HG02973 (cell line): ENCODE data around the gene RNASE4.
"Not testable (repeated sequence)": the region's sequence is repeated elsewhere in the genome, so short reads cannot be mapped to it uniquely, and the experiment has no call there.

ENCODE experiments used
- ATAC-seq: cut with Tn5 transposase; IDR thresholded peaks from one replicate; pipeline ENCODE4 v1.9.1; 2021; ENCODE audit warnings: moderate library complexity; ENCODE audit not compliant: unreplicated experiment

RNASE4 gene, protein sequence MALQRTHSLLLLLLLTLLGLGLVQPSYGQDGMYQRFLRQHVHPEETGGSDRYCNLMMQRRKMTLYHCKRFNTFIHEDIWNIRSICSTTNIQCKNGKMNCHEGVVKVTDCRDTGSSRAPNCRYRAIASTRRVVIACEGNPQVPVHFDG

DNA sequence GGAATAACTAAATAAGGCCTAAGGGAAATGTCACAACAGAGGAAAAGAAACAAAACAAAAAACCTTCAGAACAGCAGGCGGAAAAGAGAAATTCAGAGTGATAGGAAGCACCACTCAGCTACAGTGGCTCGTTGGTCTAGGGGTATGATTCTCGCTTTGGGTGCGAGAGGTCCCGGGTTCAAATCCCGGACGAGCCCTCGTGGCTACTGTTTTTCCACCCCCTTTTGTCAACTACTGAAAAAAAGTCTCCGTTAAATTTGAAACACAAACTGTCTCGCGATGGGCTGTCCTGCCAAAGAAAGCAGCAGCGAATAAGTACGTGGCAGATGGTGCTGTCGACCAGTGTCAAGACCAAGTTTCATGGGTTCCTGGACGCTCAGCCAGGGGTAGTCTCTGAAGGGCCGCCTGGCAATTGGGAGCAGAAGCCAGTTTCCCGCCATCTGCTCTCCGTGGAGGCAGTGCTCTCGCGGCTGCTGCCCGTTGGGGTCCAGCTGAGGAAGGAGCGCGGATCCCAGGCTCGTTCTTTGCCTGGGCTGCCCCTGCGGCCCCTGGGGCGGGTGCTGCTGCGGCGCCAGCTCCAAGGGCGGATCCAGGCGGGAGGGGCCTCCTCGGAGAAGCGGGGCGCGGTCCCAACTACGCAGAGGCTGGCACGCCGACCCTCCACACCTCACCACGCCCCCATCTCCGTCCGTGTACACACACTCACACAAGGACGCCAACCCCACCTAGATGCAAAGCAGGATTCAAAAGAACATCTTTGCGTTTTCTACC is at the start of gene RNASE4:
Gene RNASE4 (plus strand): TSS at position 670 of the 771 bp plus-strand sequence. CDS start 14,812 bp downstream, outside the sequence.
- ATAC-seq, result peak; percentile 26

- ATAC-seq, result no peak
Observed at GRCh38 chr14:20641591-20641990, 42.8 kb upstream of the RNASE4 start, which contains the start of gene OR6S1. Gene OR6S1 (minus strand): TSS chr14:20641691. CDS start chr14:20641691, 0 bp downstream.

GRCh38 chr14:20642182-20642581 is 42.2 kb upstream of the RNASE4 start:
- ATAC-seq, result no peak

DNA sequence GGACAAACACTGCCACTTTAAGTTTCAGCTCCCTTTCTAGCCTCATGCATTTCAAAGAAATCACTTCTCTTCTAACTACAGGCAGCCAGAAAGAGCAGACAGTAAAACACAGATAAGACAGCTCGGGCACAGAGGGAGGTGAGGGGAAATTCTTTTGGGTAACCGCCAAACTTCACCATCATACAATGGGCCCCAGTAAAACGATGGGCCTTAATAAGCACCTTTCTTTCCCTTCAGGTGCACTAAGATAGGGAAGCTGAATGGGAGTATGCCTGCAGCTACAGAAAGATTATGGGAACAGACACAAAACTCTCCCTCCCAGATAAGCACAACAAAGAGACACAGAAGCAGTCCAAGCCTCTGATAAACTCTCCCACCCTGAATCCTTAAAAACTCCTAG is 41.6 kb upstream of the RNASE4 start:
- ATAC-seq, result not testable (repeated sequence)

DNA sequence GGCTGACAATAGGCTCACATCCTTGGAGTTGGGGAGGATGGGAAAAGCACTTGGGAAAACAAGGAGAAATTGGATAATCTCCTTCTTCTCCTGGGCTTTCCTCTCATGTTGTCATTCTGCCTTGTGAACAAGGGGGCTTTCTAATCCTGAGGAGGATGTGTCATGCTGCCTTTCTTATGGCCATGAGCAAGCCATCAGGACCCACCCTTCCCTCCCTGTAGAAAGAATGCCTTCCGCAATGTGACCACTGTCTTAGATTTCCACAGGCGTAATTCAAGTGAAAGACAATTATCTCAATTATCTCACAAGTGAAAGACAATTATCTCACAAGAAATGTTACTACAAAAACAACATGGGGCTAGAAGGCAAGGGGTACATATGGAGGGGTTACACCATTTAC is 39.8 kb upstream of the RNASE4 start:
- ATAC-seq, result no peak

- no peak for ATAC-seq
Observed at GRCh38 chr14:20645481-20645880, 38.9 kb upstream of the RNASE4 start.

DNA sequence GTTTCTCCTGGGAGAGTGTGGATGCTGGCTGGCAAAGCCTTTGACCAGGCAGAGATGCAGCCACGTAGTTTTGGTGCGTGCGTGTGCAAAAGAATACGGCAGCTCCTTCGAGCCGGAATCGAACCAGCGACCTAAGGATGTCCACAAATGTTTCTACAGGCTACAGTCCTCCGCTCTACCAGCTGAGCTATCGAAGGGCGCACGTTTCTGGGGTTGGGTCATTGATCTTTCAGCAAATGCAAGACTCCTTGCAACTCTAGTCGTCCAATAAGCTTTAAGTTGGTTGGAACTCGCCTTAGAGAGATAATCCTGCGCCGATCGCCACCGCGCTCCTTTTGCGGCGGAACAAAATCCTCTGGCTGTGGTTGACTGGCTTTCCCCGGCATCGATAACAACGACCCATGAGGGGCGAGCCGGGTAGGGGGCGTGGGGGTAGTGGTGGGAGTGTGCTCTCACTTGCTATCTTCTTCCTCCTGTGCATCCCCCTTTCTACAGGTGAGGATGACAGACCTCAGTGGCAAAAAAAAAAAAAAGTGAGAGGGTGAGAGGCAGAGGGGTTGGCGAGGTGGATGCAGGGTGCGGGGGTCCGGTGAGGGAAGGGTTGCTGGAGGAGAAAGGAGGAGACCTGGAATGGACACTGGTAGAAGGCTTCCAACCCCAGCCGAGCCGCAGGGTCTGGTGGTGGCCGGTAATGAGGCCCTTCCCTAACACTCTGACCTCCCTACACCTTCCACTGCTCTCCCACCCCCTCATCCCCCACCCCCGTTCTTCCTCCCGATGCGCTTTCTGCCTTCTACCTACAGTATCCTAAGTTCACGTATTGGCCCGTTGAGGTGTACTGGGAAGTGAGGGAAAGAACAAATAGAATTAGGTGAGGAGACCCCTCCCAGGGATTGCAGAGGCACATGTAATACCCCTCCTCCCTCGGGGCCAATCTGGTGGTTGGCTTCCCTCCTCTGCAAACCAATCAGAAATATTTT is 31.1 kb upstream of the RNASE4 start:
- ATAC-seq, result no peak

- ATAC-seq, result no peak
Observed at GRCh38 chr14:20655851-20656250, 28.5 kb upstream of the RNASE4 start.

DNA sequence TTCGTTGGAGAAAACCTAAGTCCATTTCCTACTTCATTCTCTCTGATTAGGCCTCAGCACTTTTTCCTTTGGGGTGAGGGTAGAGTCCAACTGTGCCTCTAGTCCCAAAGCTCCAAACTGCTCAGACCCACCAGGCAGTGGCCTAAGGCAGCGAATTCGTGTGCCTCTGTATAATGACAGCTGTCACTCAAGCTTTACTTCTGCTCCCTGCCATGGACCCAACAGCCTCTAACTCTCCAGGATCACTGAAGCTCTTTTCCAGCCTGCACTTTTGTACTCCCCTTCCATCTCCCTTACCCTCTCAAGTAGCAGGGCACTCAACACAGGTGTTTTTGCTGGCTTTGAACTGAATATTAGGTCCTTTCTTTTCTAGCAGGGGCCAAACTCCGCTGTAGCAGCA is 28.1 kb upstream of the RNASE4 start:
- ATAC-seq, result no peak

GRCh38 chr14:20657216-20658211 is 26.8 kb upstream of the RNASE4 start:
- no peak for ATAC-seq

DNA sequence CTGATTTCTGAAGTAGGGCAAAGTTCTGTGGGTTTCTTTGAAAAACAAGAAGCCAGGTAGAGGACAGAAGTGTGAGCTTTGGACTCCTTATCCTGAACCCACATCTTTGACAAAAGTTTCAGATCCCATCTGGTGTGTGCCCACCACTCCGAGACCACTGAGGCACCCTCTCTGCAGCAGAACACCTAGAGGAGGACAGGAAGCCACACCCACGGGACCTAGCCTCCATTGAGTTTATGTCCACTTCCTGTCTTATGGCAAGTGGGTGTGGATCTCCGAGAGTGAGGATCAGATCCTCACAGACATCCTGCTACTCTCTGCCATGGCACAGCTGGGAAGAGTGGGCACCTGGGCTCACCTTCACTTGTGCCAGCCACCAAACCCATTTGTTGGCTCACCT is 26.1 kb upstream of the RNASE4 start:
- ATAC-seq, result no peak

- no peak for ATAC-seq
Observed at GRCh38 chr14:20659336-20659735, 25.0 kb upstream of the RNASE4 start.

DNA sequence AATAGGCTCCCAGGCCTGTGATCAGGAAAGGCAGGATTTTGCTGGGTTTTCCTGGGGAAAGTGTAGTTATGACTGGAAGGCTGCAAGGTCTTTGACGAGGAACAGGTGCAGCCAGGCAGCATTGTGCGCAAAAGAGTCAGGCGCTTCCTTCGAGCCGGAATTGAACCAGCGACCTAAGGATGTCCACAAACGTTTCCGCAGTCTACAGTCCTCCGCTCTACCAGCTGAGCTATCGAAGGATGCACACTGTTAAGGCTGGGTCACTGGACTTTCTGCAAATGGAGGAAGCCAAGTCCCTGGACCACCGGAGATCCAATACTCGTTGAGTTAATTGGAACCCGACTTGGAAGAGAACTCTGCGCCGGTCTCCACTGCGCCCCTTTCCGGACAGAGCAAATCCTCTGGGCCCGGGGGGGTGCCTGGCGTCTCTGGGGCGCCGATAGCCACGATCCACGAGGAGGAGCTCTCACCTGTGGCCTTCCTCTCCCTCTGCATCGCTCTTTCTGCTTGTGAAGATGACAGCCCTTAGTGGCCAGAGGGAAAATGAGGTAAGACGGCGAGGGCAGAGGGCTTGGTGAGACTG is 24.5 kb upstream of the RNASE4 start:
- ATAC-seq, result no peak

GRCh38 chr14:20661197-20661596 is 23.2 kb upstream of the RNASE4 start:
- ATAC-seq, result no peak

DNA sequence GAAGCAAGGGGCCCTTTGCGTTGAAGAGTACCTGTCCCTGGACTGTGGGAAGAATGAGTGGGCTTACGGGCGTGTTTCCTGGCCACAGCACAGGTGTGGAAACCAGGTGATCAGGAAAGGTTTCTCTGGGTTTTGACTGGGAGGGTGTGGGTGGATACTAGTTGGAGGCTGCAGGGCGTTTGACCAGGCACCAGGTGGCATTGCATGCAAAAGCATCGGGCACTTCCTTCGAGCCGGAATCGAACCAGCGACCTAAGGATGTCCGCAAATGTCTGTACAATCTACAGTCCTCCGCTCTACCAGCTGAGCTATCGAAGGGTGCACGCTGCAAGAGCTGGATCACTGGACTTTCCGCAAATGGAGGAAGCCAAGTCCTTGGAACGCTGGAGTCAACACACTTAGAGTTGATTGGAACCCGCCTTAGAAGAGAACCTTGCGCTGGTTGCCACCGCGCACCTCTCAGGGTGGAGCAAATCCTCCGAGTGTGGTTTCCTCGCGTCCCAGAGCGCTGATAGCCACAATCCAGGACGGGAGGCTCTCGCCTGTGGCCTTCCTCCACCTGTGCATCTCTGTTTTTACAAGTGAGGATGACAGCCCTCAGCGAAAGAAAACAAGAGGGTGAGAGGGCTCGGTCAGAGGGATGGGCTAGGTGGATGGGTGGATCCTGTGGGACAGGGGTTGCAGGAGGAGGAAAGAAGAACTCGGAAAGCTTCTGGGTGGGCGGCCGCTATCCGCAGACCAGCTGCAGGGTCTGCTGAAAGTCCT is 21.2 kb upstream of the RNASE4 start:
- peak; percentile 60 for ATAC-seq

DNA sequence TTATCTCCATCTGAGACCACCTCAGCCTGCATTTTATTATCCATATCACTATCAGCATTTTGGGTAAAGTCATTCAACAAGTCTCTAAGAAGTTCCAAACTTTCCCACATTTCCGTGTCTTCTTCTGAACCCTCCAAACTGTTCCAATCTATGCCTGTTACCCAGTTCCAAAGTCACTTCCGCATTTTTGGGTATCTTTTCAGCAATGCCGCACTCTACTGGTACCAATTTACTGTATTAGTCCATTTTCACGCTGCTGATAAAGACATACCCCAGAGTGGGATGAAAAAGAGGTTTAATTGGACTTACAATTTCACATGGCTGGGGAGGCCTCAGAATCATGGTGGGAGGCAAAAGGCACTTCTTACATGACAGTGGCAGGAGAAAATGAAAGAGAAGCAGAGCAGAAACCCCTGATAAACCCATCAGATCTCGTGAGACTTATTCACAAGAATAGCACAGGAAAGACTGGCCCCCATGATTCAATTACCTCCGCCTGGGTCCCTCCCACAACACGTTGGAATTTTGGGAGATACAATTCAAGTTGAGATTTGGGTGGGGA is 17.9 kb upstream of the RNASE4 start:
- ATAC-seq, result not testable (repeated sequence)

- peak; percentile 69 for ATAC-seq
Observed at GRCh38 chr14:20667957-20668356, 16.4 kb upstream of the RNASE4 start.

DNA sequence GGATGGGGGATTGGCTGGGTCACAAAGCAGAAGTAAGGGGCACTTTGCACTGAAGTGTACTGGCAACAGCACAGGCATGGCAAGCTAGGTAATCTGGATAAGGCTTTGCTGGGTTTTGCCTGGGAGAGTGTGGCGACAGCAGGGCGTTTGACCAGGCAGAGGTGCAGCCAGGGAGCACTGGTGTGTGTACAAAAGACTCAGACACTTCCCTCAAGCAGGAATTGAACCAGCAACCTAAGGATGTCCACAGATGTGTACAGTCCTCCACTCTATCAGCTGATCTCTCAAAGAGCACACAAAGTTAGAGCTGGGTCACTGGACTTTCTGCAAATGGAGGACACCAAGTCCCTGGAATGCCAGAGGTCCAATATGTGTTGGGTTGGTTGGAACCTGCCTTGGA is 15.4 kb upstream of the RNASE4 start:
- no peak for ATAC-seq
